ENCODE data around the gene THRB.

The THRB gene

GRCh38 chr3:24457719-24458118 lies 36.9 kb downstream of the THRB start:
- no peaks in the 10 kb centered on the region for H3K9me2 ChIP-seq (replicated peaks; ENCODE audit: low read depth, low read length)
- no peaks in the 10 kb centered on the region for H3K36me3 ChIP-seq (ENCODE audit: insufficient read depth, low read length)
- H3K9me3 ChIP-seq (ENCODE audit: insufficient read depth, low read depth, low read length) = no peaks in the 10 kb centered on the region
- no peaks in the 10 kb centered on the region for H4K20me1 ChIP-seq (ENCODE audit: insufficient read depth, low read length, poor library complexity, severe bottlenecking)
- H3K27me3 ChIP-seq (ENCODE audit: insufficient read depth, low read length, poor library complexity, severe bottlenecking) = no peaks in the 10 kb centered on the region
- H3K9ac ChIP-seq (ENCODE audit: low read depth, low read length, poor library complexity, severe bottlenecking) = no peak overlapping the region
- H3F3A ChIP-seq (ENCODE audit: low read depth) = no peaks in the 10 kb centered on the region
- no peak overlapping the region for H2AFZ ChIP-seq (ENCODE audit: low read length)
- TF ChIP-seq EZH2phosphoT487 (IDR thresholded peaks at IDR 0.05; ENCODE audit: borderline replicate concordance) (no peak), CTCF (conservative IDR thresholded peaks at IDR 0.05; ENCODE audit: low read length) (no peak)
- no peaks in the 10 kb centered on the region for H3K79me2 ChIP-seq (ENCODE audit: insufficient read depth, low read length)
- H3K4me2 ChIP-seq (ENCODE audit: low read depth, low read length, poor library complexity, severe bottlenecking) = no peak overlapping the region
- H3K4me1 ChIP-seq (ENCODE audit: insufficient read depth, low read length, poor library complexity, severe bottlenecking) = no peaks in the 10 kb centered on the region
- H3K4me3 ChIP-seq (ENCODE audit: low read length, poor library complexity, severe bottlenecking) = no peak overlapping the region

GRCh38 chr3:24454856-24455255 lies 39.8 kb downstream of the THRB start:
- no peaks in the 10 kb centered on the region for H3K36me3 ChIP-seq (ENCODE audit: insufficient read depth, low read length)
- H3K27me3 ChIP-seq (ENCODE audit: insufficient read depth, low read length, poor library complexity, severe bottlenecking) = no peaks in the 10 kb centered on the region
- H3K9me2 ChIP-seq (replicated peaks; ENCODE audit: low read depth, low read length) = no peaks in the 10 kb centered on the region
- H2AFZ ChIP-seq (ENCODE audit: low read length) = no peak overlapping the region
- H3K4me2 ChIP-seq (ENCODE audit: low read depth, low read length, poor library complexity, severe bottlenecking) = no peak overlapping the region
- no peaks in the 10 kb centered on the region for H3K9me3 ChIP-seq (ENCODE audit: insufficient read depth, low read depth, low read length)
- no peak overlapping the region for H3K4me3 ChIP-seq (ENCODE audit: low read length, poor library complexity, severe bottlenecking)
- H4K20me1 ChIP-seq (ENCODE audit: insufficient read depth, low read length, poor library complexity, severe bottlenecking) = no peaks in the 10 kb centered on the region
- no peaks in the 10 kb centered on the region for H3F3A ChIP-seq (ENCODE audit: low read depth)
- no peaks in the 10 kb centered on the region for H3K4me1 ChIP-seq (ENCODE audit: insufficient read depth, low read length, poor library complexity, severe bottlenecking)
- H3K9ac ChIP-seq (ENCODE audit: low read depth, low read length, poor library complexity, severe bottlenecking) = no peak overlapping the region
- no peak for TF ChIP-seq CTCF (conservative IDR thresholded peaks at IDR 0.05; ENCODE audit: low read length)
- no peak for TF ChIP-seq EZH2phosphoT487 (IDR thresholded peaks at IDR 0.05; ENCODE audit: borderline replicate concordance)
- H3K79me2 ChIP-seq (ENCODE audit: insufficient read depth, low read length) = no peaks in the 10 kb centered on the region

- Histone ChIP-seq H3K79me2 (ENCODE audit: insufficient read depth, low read length) (no peaks in the 10 kb centered on the region), H3K27me3 (ENCODE audit: insufficient read depth, low read length, poor library complexity, severe bottlenecking) (no peaks in the 10 kb centered on the region), H3K4me1 (ENCODE audit: insufficient read depth, low read length, poor library complexity, severe bottlenecking) (no peaks in the 10 kb centered on the region), H2AFZ (ENCODE audit: low read length) (no peak overlapping the region), H3K4me3 (ENCODE audit: low read length, poor library complexity, severe bottlenecking) (no peak overlapping the region), H4K20me1 (ENCODE audit: insufficient read depth, low read length, poor library complexity, severe bottlenecking) (no peaks in the 10 kb centered on the region), H3K9me2 (replicated peaks; ENCODE audit: low read depth, low read length) (no peaks in the 10 kb centered on the region), H3K9ac (ENCODE audit: low read depth, low read length, poor library complexity, severe bottlenecking) (no peak overlapping the region), H3K36me3 (ENCODE audit: insufficient read depth, low read length) (no peaks in the 10 kb centered on the region), H3F3A (ENCODE audit: low read depth) (no peaks in the 10 kb centered on the region), H3K4me2 (ENCODE audit: low read depth, low read length, poor library complexity, severe bottlenecking) (no peak overlapping the region), H3K9me3 (ENCODE audit: insufficient read depth, low read depth, low read length) (no peaks in the 10 kb centered on the region)
- TF ChIP-seq EZH2phosphoT487 (IDR thresholded peaks at IDR 0.05; ENCODE audit: borderline replicate concordance) (no peak), CTCF (conservative IDR thresholded peaks at IDR 0.05; ENCODE audit: low read length) (no peak)
Measured at GRCh38 chr3:24454393-24454792, 40.3 kb downstream of the THRB start.

Data from Loucy (cell line).